IMR-90 (cell line): ENCODE data around the gene MAT2A. TPM values are rescaled to one million over a fixed set of nuclear protein-coding genes. Genes with fewer than 3 reads are reported as not detected.

ENCODE experiments used
- ATAC-seq: fragments of 200-7000 bp; cut with Tn5 transposase; 2 replicates; pipeline ENCODE4 v1.9.1; 2020; ENCODE audit warnings: low read depth, mild to moderate bottlenecking, moderate library complexity
- BruUV-seq: library from RNA; stranded (reverse); fragments of 400-500 nt; replicated peaks from 2 replicates; lab custom pipeline; 2021; lab: Mats Ljungman, UMichigan
- CTCF ChIA-PET: fragments of 300-600 bp; formaldehyde crosslinking; extraction: SDS; loops from one replicate; lab custom pipeline; 2021; ENCODE audit warnings: antibody characterized with exemption; lab: Yijun Ruan, JAX
- POLR2A ChIA-PET: fragments of 300-600 bp; sonication (Branson Sonifier 250); formaldehyde crosslinking; loops from one replicate; lab custom pipeline; 2022; ENCODE audit warnings: antibody characterized with exemption; ENCODE audit not compliant: unreplicated experiment; lab: Charles Lee
- DNase-seq: peaks from one replicate; pipeline ENCODE4 v3.0.0; 2013
- H2AFZ ChIP-seq: replicated peaks from 2 replicates; pipeline ENCODE3; 2013; ENCODE audit warnings: low read length, mild to moderate bottlenecking; ENCODE audit not compliant: poor library complexity
- H2AK5ac ChIP-seq: 2 replicates; pipeline ENCODE4 v1.6.1; 2013; ENCODE audit warnings: low read depth, low read length, inconsistent platforms
- H2AK9ac ChIP-seq: replicated peaks from 2 replicates; pipeline ENCODE3; 2013; ENCODE audit warnings: mild to moderate bottlenecking, low read depth, low read length, moderate library complexity; ENCODE audit not compliant: poor library complexity
- H2BK120ac ChIP-seq: 2 replicates; pipeline ENCODE4 v1.6.1; 2013; ENCODE audit warnings: low read depth, low read length, inconsistent platforms
- H2BK15ac ChIP-seq: 3 replicates; pipeline ENCODE4 v1.6.1; 2013; ENCODE audit warnings: low read depth, low read length, inconsistent platforms
- H2BK20ac ChIP-seq: 2 replicates; pipeline ENCODE4 v1.6.1; 2013; ENCODE audit warnings: low read depth, mild to moderate bottlenecking, inconsistent platforms, low read length, moderate library complexity
- H2BK5ac ChIP-seq: 2 replicates; pipeline ENCODE4 v1.6.1; 2013; ENCODE audit warnings: mild to moderate bottlenecking, low read depth, low read length, inconsistent platforms; ENCODE audit not compliant: poor library complexity, severe bottlenecking
- H3K14ac ChIP-seq: replicated peaks from 2 replicates; pipeline ENCODE4 v1.6.1; 2013; ENCODE audit warnings: low read depth, low read length, inconsistent platforms
- H3K18ac ChIP-seq: 2 replicates; pipeline ENCODE4 v1.6.1; 2013; ENCODE audit warnings: low read depth, low read length, control low read depth
- H3K23ac ChIP-seq: 2 replicates; pipeline ENCODE4 v1.6.1; 2013; ENCODE audit warnings: low read depth, low read length, inconsistent platforms
- H3K27ac ChIP-seq: 2 replicates; pipeline ENCODE4 v1.5.1; 2013; ENCODE audit warnings: mild to moderate bottlenecking, control low read depth, low read length; ENCODE audit not compliant: insufficient read depth
- H3K27me3 ChIP-seq: 2 replicates; pipeline ENCODE4 v1.6.1; 2013; ENCODE audit warnings: low read length; ENCODE audit not compliant: control insufficient read depth, insufficient read depth
- H3K36me3 ChIP-seq: 2 replicates; pipeline ENCODE4 v1.6.1; 2013; ENCODE audit warnings: low read length, mixed read lengths; ENCODE audit not compliant: control insufficient read depth, insufficient read depth
- H3K4ac ChIP-seq: 2 replicates; pipeline ENCODE4 v1.6.1; 2013; ENCODE audit warnings: low read depth, low read length, inconsistent platforms
- H3K4me1 ChIP-seq: 2 replicates; pipeline ENCODE4 v1.6.1; 2013; ENCODE audit warnings: low read length, mixed read lengths; ENCODE audit not compliant: control insufficient read depth, insufficient read depth
- H3K4me2 ChIP-seq: 2 replicates; pipeline ENCODE4 v1.6.1; 2013; ENCODE audit warnings: low read depth, mild to moderate bottlenecking, control low read depth, low read length, moderate library complexity
- H3K4me3 ChIP-seq: 2 replicates; pipeline ENCODE4 v1.5.1; 2013; ENCODE audit warnings: low read depth, mild to moderate bottlenecking, control low read depth, low read length, moderate library complexity; ENCODE audit not compliant: insufficient read depth
- H3K56ac ChIP-seq: 2 replicates; pipeline ENCODE4 v1.6.1; 2013; ENCODE audit warnings: low read length, inconsistent platforms; ENCODE audit not compliant: insufficient read depth; ENCODE audit errors: extremely low read depth
- H3K79me1 ChIP-seq, 2 experiments: 2 replicates each; pipeline ENCODE4 v1.6.1; 2013; ENCODE audit warnings: low read length in 2 of 2, inconsistent platforms in 1 of 2, low read depth in 1 of 2
- H3K9ac ChIP-seq: 2 replicates; pipeline ENCODE4 v1.6.1; 2013; ENCODE audit warnings: low read depth, low read length, control low read depth
- H3K9me1 ChIP-seq: 2 replicates; pipeline ENCODE4 v1.6.1; 2013; ENCODE audit warnings: low read length, inconsistent platforms; ENCODE audit not compliant: insufficient read depth
- H3K9me3 ChIP-seq: 2 replicates; pipeline ENCODE4 v1.6.1; 2013; ENCODE audit warnings: low read length; ENCODE audit not compliant: control insufficient read depth, insufficient read depth
- H4K20me1 ChIP-seq: 2 replicates; pipeline ENCODE4 v1.6.1; 2013; ENCODE audit warnings: low read length, inconsistent platforms; ENCODE audit not compliant: insufficient read depth
- H4K5ac ChIP-seq: 2 replicates; pipeline ENCODE4 v1.6.1; 2013; ENCODE audit warnings: mild to moderate bottlenecking, low read depth, low read length, control low read depth
- H4K8ac ChIP-seq, 2 experiments: 2 replicates each; pipeline ENCODE4 v1.6.1; 2013; ENCODE audit warnings: low read depth in 2 of 2, low read length in 2 of 2, control low read depth in 1 of 2, inconsistent platforms in 1 of 2
- H4K91ac ChIP-seq: 2 replicates; pipeline ENCODE4 v1.6.1; 2013; ENCODE audit warnings: low read depth, low read length, inconsistent platforms; ENCODE audit not compliant: insufficient read depth
- CEBPB ChIP-seq: IDR thresholded peaks from 2 replicates; pipeline ENCODE4 v1.6.1; 2012; ENCODE audit warnings: low read depth, low read length, improper control_type of control experiment
- NFE2L2 ChIP-seq: fragments of 150-350 bp; IDR thresholded peaks from 2 replicates; pipeline ENCODE4 v1.6.1; 2016; ENCODE audit warnings: low read depth, mild to moderate bottlenecking, low read length
- WGBS, 2 experiments: methylation state at CpG; one replicate each; pipeline versions ENCODE4 v1.1.5 to v1.1.7; 2013; ENCODE audit warnings: missing lambda C conversion rate in 2 of 2; ENCODE audit not compliant: insufficient read length in 1 of 2; ENCODE audit errors: extremely low coverage in 2 of 2; 5-methylcytosine and 5-hydroxymethylcytosine counted together
- dilution Hi-C: fragments of 300-500 bp; cut with HindIII; formaldehyde crosslinking; loops from one replicate; pipeline ENCODE4 v1.14.3; 2018; ENCODE audit warnings: low sequenced_read_pairs; ENCODE audit not compliant: unreplicated experiment
- in situ Hi-C: fragments of 300-500 bp; cut with MboI; formaldehyde crosslinking; loops from 3 replicates; pipeline ENCODE4 v1.14.3; 2019; ENCODE audit warnings: low sequenced_read_pairs, inconsistent platforms, mixed read lengths
- intact Hi-C: fragments of 100-400 bp; cut with micrococcal nuclease; formaldehyde crosslinking; loops from 2 replicates; pipeline ENCODE4 v1.10.0; 2022
- polyA plus RNA-seq, 3 experiments: library from polyadenylated mRNA; depleted of rRNA; stranded (reverse); fragments of >200 nt; gene quantifications; 2 replicates each; pipeline ENCODE4 v1.2.3, GENCODE V29; 2012; ENCODE audit warnings: low replicate concordance in 1 of 3
- total RNA-seq: library from RNA; depleted of rRNA; stranded (reverse); fragments of >200 nt; gene quantifications from 2 replicates; pipeline ENCODE4 v1.2.3, GENCODE V29; 2012

The MAT2A gene
- total and polyA plus RNA-seq, 2 of the 4 experiments (the other 2 are of a cell fraction) = 94.1 to 223 TPM

GRCh38 chr2:85583667-85584353 lies 44.8 kb downstream of the MAT2A start:
- POLR2A ChIA-PET = interaction anchor here (0.6 kb wide), 1 partner anchor 280 kb away, joined by 5 read pairs; no protein-coding TSS in a partner anchor
- in situ Hi-C loops (no loop called here), dilution Hi-C loops (no loop called here), intact Hi-C loops (loop anchor here (2.0 kb wide), 1 partner anchor 23 kb away; the partner anchor contains the start of gene GGCX)
- Histone ChIP-seq H3K18ac (peak overlapping the region; percentile 62), H3K14ac (peak overlapping the region; percentile 88), H3K56ac (no peak overlapping the region; the same call in 1 of the 2 replicates), H2BK20ac (peak overlapping the region; percentile 89), H3K9ac (peak overlapping the region; percentile 69), H3K36me3 (no peaks in the 10 kb centered on the region), H3K27ac (peak overlapping the region; percentile 72), H2BK120ac (peak overlapping the region; percentile 91), H2BK15ac (peak overlapping the region; percentile 73; the same call in 1 of the 3 replicates), H3K79me1 (peaks cover 6 to 35% of the 10 kb centered on the region in 2 experiments; a peak in 2 of 4 replicates), H4K8ac (peak overlapping the region; percentile 42 to 90), H3K9me3 (no peaks in the 10 kb centered on the region), H3K23ac (peak overlapping the region; percentile 87), H2BK5ac (peak overlapping the region; percentile 38), H3K9me1 (peaks cover 16% of the 10 kb centered on the region), H2AK9ac (peak overlapping the region; percentile 45), H3K4me1 (peaks cover 28% of the 10 kb centered on the region), H2AK5ac (peak overlapping the region; percentile 83), H3K4me2 (peak overlapping the region; percentile 87), H3K4me3 (peak overlapping the region; percentile 50), H4K5ac (peak overlapping the region; percentile 99), H4K91ac (peak overlapping the region; percentile 92), H4K20me1 (no peaks in the 10 kb centered on the region), H2AFZ (peak overlapping the region; percentile 94), H3K4ac (peak overlapping the region; percentile 95), H3K27me3 (no peaks in the 10 kb centered on the region)
- peak; percentile 81 for TF ChIP-seq CEBPB
- no peak for TF ChIP-seq NFE2L2
- CTCF ChIA-PET = interaction anchor here (0.6 kb wide), 1 partner anchor 14 kb away, joined by 3 read pairs; no protein-coding TSS in a partner anchor
- BruUV-seq = no TSS peak
- no peak; the same call in 1 of the 2 replicates for ATAC-seq
- no peak for DNase-seq
- WGBS, 2 experiments = 40% methylated on average over 1 of the region's 16 CpGs; no CpG with 5 or more reads in 1 of the 2 experiments
